K562 (cell line): ENCODE measurements around the gene AGAP3. TPM values are rescaled to one million over a fixed set of nuclear protein-coding genes. Genes with fewer than 3 reads are reported as not detected.

ENCODE experiments used
- ATAC-seq: fragments of 200-7000 bp; cut with Tn5 transposase; 3 replicates; pipeline ENCODE4 v1.9.1; 2020; ENCODE audit warnings: moderate library complexity
- BruUV-seq: library from RNA; stranded (reverse); fragments of 400-500 nt; replicated peaks from 2 replicates; lab custom pipeline; 2021; lab: Mats Ljungman, UMichigan
- CTCF ChIA-PET: fragments of 300-600 bp; formaldehyde crosslinking; extraction: SDS; loops from one replicate; lab custom pipeline; 2021; ENCODE audit warnings: low intra/inter-chr PET ratio; lab: Yijun Ruan, JAX
- POLR2A ChIA-PET: fragments of 300-600, 350-650 bp; sonication (Branson Sonifier 250); formaldehyde crosslinking; extraction: SDS; loops from one replicate; lab custom pipeline; 2021; ENCODE audit warnings: antibody characterized with exemption, inconsistent platforms; lab: Yijun Ruan, JAX
- DNase-seq, 4 experiments: peaks; one replicate each; pipeline versions ENCODE4 v3.0.0 to v3.0.0-alpha.2; 2011 to 2018; ENCODE audit warnings: low spot score in 3 of 4, mixed read lengths in 3 of 4; ENCODE audit errors: extremely low read depth in 1 of 4
- FAIRE-seq: peaks from 2 replicates; lab custom pipeline; 2011; peaks lifted over from hg19 to GRCh38; lab: Jason Lieb, UNC
- H2AFZ ChIP-seq: 2 replicates; pipeline ENCODE4 v1.6.0; 2011; ENCODE audit warnings: low read depth, low read length, control low read depth, inconsistent platforms
- H3K27ac ChIP-seq: fragments of 200-600 bp; 3 replicates; pipeline ENCODE4 v1.8.0; 2011; ENCODE audit warnings: low read depth, mild to moderate bottlenecking, control low read depth, inconsistent platforms, low read length, moderate library complexity, mixed read lengths; ENCODE audit errors: extremely low read depth
- H3K27me3 ChIP-seq, 2 experiments: fragments of 300-600 bp in 1 of 2; 2 replicates in 1 of 2; 3 replicates in 1 of 2; pipeline versions ENCODE4 v1.6.0 to v1.8.0; 2011; ENCODE audit warnings: inconsistent platforms in 2 of 2, low read length in 2 of 2, mild to moderate bottlenecking in 1 of 2, mixed read lengths in 1 of 2, moderate library complexity in 1 of 2; ENCODE audit not compliant: control insufficient read depth in 2 of 2, insufficient read depth in 2 of 2
- H3K36me3 ChIP-seq: fragments of 300-600 bp; 3 replicates; pipeline ENCODE4 v1.8.0; 2011; ENCODE audit warnings: mild to moderate bottlenecking, low read length, inconsistent platforms; ENCODE audit not compliant: control insufficient read depth, insufficient read depth
- H3K4me1 ChIP-seq, 2 experiments: fragments of 200-600 bp in 1 of 2; replicated peaks in 1 of 2; 2 replicates in 1 of 2; 3 replicates in 1 of 2; pipeline versions ENCODE4 v1.5.1 to v1.8.0; 2011; ENCODE audit warnings: inconsistent platforms in 2 of 2, low read length in 2 of 2, mild to moderate bottlenecking in 1 of 2, mixed read lengths in 1 of 2, moderate library complexity in 1 of 2; ENCODE audit not compliant: control insufficient read depth in 2 of 2, insufficient read depth in 2 of 2
- H3K4me2 ChIP-seq: 2 replicates; pipeline ENCODE4 v1.6.1; 2011; ENCODE audit warnings: low read length, control low read depth, inconsistent platforms, mixed read lengths; ENCODE audit not compliant: insufficient read depth
- H3K4me3 ChIP-seq: fragments of 200-600 bp; sonication (generic), shearing (Covaris generic); 2 replicates; pipeline ENCODE4 v1.5.1; 2016; ENCODE audit warnings: control low read depth, inconsistent platforms
- H3K79me2 ChIP-seq: fragments of 200-600 bp; 3 replicates; pipeline ENCODE4 v1.8.0; 2011; ENCODE audit warnings: low read length, inconsistent platforms; ENCODE audit not compliant: control insufficient read depth, insufficient read depth
- H3K9ac ChIP-seq, 2 experiments: 2 replicates each; pipeline versions ENCODE4 v1.6.0 to v1.6.1; 2011; ENCODE audit warnings: low read depth in 2 of 2, low read length in 2 of 2, control low read depth in 1 of 2, inconsistent platforms in 1 of 2, mild to moderate bottlenecking in 1 of 2, mixed read lengths in 1 of 2; ENCODE audit not compliant: insufficient read depth in 1 of 2
- H3K9me1 ChIP-seq: one replicate; pipeline ENCODE4 v1.6.0; 2011; ENCODE audit warnings: inconsistent platforms, mild to moderate bottlenecking, low read length, moderate library complexity; ENCODE audit not compliant: control insufficient read depth, insufficient read depth
- H3K9me3 ChIP-seq: replicated peaks from 2 replicates; pipeline ENCODE4 v1.5.1; 2011; ENCODE audit warnings: low read depth, low read length, inconsistent platforms; ENCODE audit not compliant: control insufficient read depth, insufficient read depth
- H4K20me1 ChIP-seq: replicated peaks from 2 replicates; pipeline ENCODE4 v1.6.1; 2011; ENCODE audit warnings: low read length, inconsistent platforms, mixed read lengths; ENCODE audit not compliant: control insufficient read depth, insufficient read depth
- ETS1 ChIP-seq: conservative IDR thresholded peaks from 2 replicates; pipeline ENCODE4 v1.6.1; 2011; ENCODE audit warnings: low read depth, mild to moderate bottlenecking, low read length; ENCODE audit not compliant: control insufficient read depth
- HOMEZ ChIP-seq: fragments of 250-450 bp; sonication (Bioruptor Pico); IDR thresholded peaks from 2 replicates; pipeline ENCODE4 v1.4.0; 2020; ENCODE audit warnings: mild to moderate bottlenecking, moderate library complexity
- MAX ChIP-seq: sonication (generic); formaldehyde crosslinking; IDR thresholded peaks from 2 replicates; pipeline ENCODE4 v1.9.0; 2022; ENCODE audit warnings: mild to moderate bottlenecking, missing genetic modification reagents
- WGBS: fragments of 100-300 bp; shearing (Covaris generic); methylation state at CpG from one replicate; pipeline ENCODE4 v1.1.6; 2016; ENCODE audit warnings: low coverage, mixed read lengths; ENCODE audit not compliant: insufficient coverage; ENCODE audit errors: missing lambda C conversion rate; 5-methylcytosine and 5-hydroxymethylcytosine counted together
- in situ Hi-C: fragments of 300-500 bp; cut with MboI; formaldehyde crosslinking; loops from 4 replicates; pipeline ENCODE4 v1.15.0; 2018; ENCODE audit warnings: inconsistent platforms, mixed read lengths
- intact Hi-C: fragments of 100-400 bp; cut with micrococcal nuclease; formaldehyde crosslinking; loops from 2 replicates; pipeline ENCODE4 v1.14.2; 2022
- polyA plus RNA-seq, 8 experiments: library from polyadenylated mRNA; depleted of rRNA in 4 of 8; stranded (reverse) in 5 of 8; unstranded in 3 of 8; fragments of >200 nt; fragmentation: Nextera tagmentation in 2 of 8; fragmentation: Illumina TruSeq in 1 of 8; extraction: Ambion mirVana in 2 of 8; extraction: Trizol in 1 of 8; gene quantifications; 2 replicates each; pipeline versions ENCODE4 v1.2.1 to v1.2.3, GENCODE V29; 2011 to 2014; ENCODE audit warnings: inconsistent platforms in 1 of 8, missing spikeins in 1 of 8
- total RNA-seq, 7 experiments: library from RNA; depleted of rRNA in 6 of 7; stranded (reverse); fragments of >200 nt in 6 of 7; fragmentation: Illumina TruSeq in 2 of 7; extraction: Trizol in 2 of 7; gene quantifications; 2 replicates each; pipeline versions ENCODE4 v1.2.1 to v1.2.3, GENCODE V29; 2011 to 2021; ENCODE audit warnings: low replicate concordance in 1 of 7

AGAP3 gene
- total and polyA plus RNA-seq, 9 of the 15 experiments (the other 6 are each of a cell fraction or from before 2014, with no cell fraction given), result 3.4 to 208 (median 62.2) TPM

GRCh38 chr7:151101621-151102396, 15.5 kb downstream of the AGAP3 start:
- DNase-seq (no peak), ATAC-seq (peak; percentile 6; the same call in 2 of the 3 replicates), FAIRE-seq (no peak)
- no TSS peak for BruUV-seq
- Histone ChIP-seq H3K27me3 (no peaks in the 10 kb centered on the region), H3K4me2 (no peak overlapping the region), H3K9me3 (no peaks in the 10 kb centered on the region), H3K4me3 (no peak overlapping the region), H3K9me1 (peaks cover 5% of the 10 kb centered on the region), H4K20me1 (peaks cover 47% of the 10 kb centered on the region), H2AFZ (no peak overlapping the region), H3K79me2 (peaks cover 93% of the 10 kb centered on the region), H3K4me1 (peaks cover 0 to 28% of the 10 kb centered on the region in 2 experiments; a peak in 3 of 5 replicates), H3K9ac (peak overlapping the region in 1 of 2 experiments; percentile 73; a peak in 2 of 4 replicates), H3K27ac (no peak overlapping the region), H3K36me3 (peaks cover 73% of the 10 kb centered on the region)
- 91% methylated on average over 24 of the region's 24 CpGs for WGBS
- in situ Hi-C loops (no loop called here), intact Hi-C loops (no loop called here)
- ChIA-PET POLR2A (interaction anchor here (0.6 to 4.7 kb wide), 3 partner anchors 8 to 36 kb away, joined by 3 to 31 read pairs (median 7); no protein-coding TSS in a partner anchor), CTCF (no interaction called here)
- 0 out of 2 replicates have a peak, but pooled peaks have one; percentile 11 for TF ChIP-seq ETS1
- TF ChIP-seq MAX (CRISPR knock-in tag), result 0 out of 2 replicates have a peak, but pooled peaks have one; percentile 9
- no peak for TF ChIP-seq HOMEZ (CRISPR knock-in tag)
